ENCODE data around the gene DLK2. TPM values are rescaled to one million over a fixed set of nuclear protein-coding genes. Genes with fewer than 3 reads are reported as not detected.

DLK2 gene
- total and polyA plus RNA-seq, 12 donors: 0.28 to 5.1 (median 1.8) TPM; not detected in 1

DNA sequence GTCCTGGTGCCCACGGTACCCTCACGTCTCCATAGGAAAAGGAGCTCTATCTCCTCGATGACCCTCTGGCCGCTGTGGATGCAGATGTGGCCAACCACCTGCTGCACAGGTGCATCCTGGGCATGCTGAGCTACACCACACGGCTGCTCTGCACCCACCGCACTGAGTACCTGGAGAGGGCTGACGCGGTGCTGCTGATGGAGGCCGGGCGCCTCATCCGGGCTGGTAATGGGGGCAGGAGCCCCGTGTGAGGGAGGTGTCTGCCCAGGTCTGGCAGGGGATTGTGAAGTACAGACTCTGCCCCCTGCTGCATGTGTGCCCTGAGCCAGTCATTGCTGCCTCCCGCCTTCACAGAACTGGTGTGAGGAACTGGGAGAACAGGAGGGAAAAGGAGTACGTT is 12.4 kb downstream of the DLK2 start:
- Histone ChIP-seq H3K36me3 (peaks cover 0 to 100% (median 63%) of the 10 kb centered on the region in 9 donors), H3K4me3 (no peak overlapping the region), H3K27me3 (no peaks in the 10 kb centered on the region), H3K4me1 (no peaks in the 10 kb centered on the region), H3K27ac (no peak overlapping the region), H3K9me3 (no peaks in the 10 kb centered on the region)
- no peak for TF ChIP-seq CTCF (IDR thresholded peaks at IDR 0.05)
- DNase-seq: no peak
- intact Hi-C loops (cut with DNase I): no loop called here
- ATAC-seq: no peak
- 93 to 94% methylated on average over 14 of the region's 14 CpGs for WGBS, 2 donors

- Histone ChIP-seq H3K9me3 (no peaks in the 10 kb centered on the region), H3K4me1 (peaks cover 0 to 42% (median 24%) of the 10 kb centered on the region in 9 donors), H3K27me3 (no peaks in the 10 kb centered on the region), H3K4me3 (no peak overlapping the region), H3K36me3 (peaks cover 0 to 92% (median 26%) of the 10 kb centered on the region in 9 donors), H3K27ac (no peak overlapping the region)
- 72% methylated on average over 4 of the region's 4 CpGs for WGBS, 2 donors
- DNase-seq (no peak), ATAC-seq (no peak)
- TF ChIP-seq CTCF (IDR thresholded peaks at IDR 0.05): no peak
- intact Hi-C loops (cut with DNase I): no loop called here
These were observed 17.6 kb downstream of the DLK2 start for GRCh38 chr6:43437700-43438099.

DNA sequence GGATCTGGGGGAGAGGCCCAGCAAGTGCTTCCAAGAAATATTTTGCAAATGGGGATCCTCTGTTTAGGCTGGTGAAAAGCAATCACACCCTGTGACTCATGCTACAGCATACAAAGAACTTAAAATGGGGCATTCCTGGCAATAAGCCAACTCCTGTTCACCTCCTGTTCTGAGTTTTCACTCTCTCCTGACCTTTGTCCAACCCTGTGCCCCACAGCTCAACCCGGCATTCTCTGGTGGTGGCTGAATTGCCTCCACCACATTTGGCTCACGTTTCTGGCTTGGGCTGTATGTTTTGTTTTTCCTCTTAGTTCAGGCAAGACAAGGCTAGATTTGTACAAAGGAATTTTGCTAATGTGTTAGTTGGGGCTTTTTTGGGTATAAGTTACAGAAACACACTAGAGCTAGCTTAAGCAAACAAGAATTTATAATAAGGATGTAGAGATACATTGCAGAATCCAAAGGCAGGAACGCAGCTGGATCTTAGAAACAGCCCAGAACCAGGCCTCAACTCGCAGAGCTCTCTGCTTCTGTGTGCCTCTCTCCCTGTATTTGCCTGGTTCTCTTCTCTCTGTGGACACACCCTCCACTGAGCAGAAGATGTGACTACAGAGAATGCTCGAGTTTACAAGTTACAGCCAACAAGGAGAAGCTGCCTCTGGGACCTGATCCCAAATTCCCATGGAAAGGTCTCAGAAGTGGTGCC is 18.6 kb downstream of the DLK2 start:
- Histone ChIP-seq H3K9me3 (no peaks in the 10 kb centered on the region), H3K27ac (peak overlapping the region in 4 of 10 donors; percentile 7 to 42 (median 34)), H3K27me3 (no peaks in the 10 kb centered on the region), H3K4me1 (peaks cover 0 to 42% (median 24%) of the 10 kb centered on the region in 9 donors), H3K4me3 (no peak overlapping the region), H3K36me3 (peaks cover 0 to 92% (median 16%) of the 10 kb centered on the region in 9 donors)
- DNase-seq: no peak
- ATAC-seq: peak in 6 of 8 donors; percentile 7 to 69 (median 55)
- 46 to 48% methylated on average over 5 of the region's 5 CpGs for whole genome bisulfite sequencing, 2 donors
- intact Hi-C loops (cut with DNase I): no loop called here
- TF ChIP-seq CTCF (IDR thresholded peaks at IDR 0.05): no peak

DNA sequence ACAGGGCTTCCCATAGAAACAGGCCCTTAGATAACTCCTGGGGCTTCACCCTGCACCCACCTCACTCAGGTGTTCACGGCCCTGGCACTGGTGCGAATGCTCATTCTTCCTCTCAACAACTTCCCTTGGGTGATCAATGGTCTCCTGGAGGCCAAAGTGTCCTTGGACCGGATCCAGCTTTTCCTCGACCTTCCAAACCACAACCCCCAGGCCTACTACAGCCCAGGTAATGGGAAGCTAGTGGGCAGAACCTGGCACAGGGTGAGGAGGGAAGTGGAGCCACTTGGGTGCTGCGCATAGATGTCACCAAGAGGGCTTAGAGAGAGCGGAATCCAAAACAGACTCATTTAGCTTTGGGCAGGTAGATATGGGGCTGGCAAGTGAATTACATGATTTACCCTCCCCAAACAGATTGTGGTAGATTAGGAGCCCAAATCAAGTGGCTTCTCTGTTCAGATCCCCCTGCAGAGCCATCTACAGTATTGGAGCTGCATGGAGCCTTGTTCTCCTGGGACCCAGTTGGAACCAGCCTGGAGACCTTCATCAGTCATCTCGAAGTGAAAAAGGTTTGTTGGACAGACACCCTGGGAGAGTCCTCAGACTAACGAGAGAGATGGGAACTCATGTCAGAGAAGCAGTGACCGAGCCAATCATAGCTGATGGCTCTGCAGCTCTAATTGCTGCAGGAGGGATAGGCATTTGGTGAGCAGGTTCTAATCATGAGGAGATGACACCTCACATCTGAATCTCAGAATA is 19.5 kb downstream of the DLK2 start:
- 81 to 85% methylated on average over 9 of the region's 9 CpGs for WGBS, 2 donors
- Histone ChIP-seq H3K9me3 (no peaks in the 10 kb centered on the region), H3K27ac (peak overlapping the region in 2 of 10 donors; percentile 27 to 42), H3K27me3 (no peaks in the 10 kb centered on the region), H3K36me3 (peaks cover 0 to 92% (median 9%) of the 10 kb centered on the region in 9 donors), H3K4me3 (no peak overlapping the region), H3K4me1 (peaks cover 0 to 42% (median 24%) of the 10 kb centered on the region in 9 donors)
- TF ChIP-seq CTCF (IDR thresholded peaks at IDR 0.05): no peak
- intact Hi-C loops (cut with DNase I): no loop called here
- DNase-seq (no peak), ATAC-seq (no peak)
